AG09309 (cell line): ENCODE data around the gene STUB1.

Experiments
- DNase-seq: peaks from one replicate; pipeline ENCODE4 v3.0.0-alpha.2; 2010; ENCODE audit warnings: low read depth
- H3K4me3 ChIP-seq: 2 replicates; pipeline ENCODE4 v1.5.1; 2011; ENCODE audit warnings: mild to moderate bottlenecking, low read depth, low read length, moderate library complexity; ENCODE audit not compliant: control insufficient read depth
- TF ChIP-seq, protein P1 (sequence below): IDR thresholded peaks from 2 replicates; pipeline ENCODE4 v1.5.1; 2011; ENCODE audit warnings: mild to moderate bottlenecking, low read depth, low read length, inconsistent platforms; ENCODE audit not compliant: insufficient read depth, control insufficient read depth; ENCODE audit errors: missing control alignments

Gene STUB1

DNA sequence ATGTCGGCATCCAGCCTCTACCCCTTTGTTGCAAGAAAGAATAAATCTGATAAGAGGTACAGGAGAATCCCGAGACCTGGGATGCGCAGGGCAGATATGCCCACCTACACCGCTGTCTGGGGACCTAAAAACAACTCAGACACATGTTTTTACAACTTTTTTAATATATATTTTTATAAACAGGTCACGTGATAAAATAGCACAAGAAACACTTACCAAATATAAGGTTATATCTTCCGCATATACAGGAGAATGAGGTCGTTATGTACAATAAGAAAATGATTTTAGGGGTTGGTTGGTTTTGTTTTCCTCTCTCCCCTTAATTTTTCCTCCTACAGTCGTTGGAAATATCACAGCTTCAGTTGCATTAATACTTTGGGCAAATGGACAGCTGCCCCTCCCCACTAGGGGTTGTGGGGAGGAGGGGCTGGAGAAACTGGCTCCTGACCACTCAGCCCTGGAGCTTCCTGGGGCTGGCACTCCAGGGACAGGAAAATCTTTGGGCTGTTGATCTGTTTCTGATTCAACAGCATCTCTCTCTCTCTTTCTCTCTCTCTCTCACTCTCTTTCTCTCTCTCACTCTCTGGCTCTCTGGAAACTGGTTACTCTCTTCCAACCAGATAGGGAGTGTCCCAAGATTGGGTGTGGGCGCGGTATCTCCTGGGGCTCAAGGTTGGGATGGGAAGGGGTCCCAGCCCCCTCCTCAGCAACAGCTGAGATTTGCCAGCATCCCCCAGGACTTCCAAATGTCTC lies 12.3 kb downstream of the STUB1 start:
- TF ChIP-seq, protein P1, sequence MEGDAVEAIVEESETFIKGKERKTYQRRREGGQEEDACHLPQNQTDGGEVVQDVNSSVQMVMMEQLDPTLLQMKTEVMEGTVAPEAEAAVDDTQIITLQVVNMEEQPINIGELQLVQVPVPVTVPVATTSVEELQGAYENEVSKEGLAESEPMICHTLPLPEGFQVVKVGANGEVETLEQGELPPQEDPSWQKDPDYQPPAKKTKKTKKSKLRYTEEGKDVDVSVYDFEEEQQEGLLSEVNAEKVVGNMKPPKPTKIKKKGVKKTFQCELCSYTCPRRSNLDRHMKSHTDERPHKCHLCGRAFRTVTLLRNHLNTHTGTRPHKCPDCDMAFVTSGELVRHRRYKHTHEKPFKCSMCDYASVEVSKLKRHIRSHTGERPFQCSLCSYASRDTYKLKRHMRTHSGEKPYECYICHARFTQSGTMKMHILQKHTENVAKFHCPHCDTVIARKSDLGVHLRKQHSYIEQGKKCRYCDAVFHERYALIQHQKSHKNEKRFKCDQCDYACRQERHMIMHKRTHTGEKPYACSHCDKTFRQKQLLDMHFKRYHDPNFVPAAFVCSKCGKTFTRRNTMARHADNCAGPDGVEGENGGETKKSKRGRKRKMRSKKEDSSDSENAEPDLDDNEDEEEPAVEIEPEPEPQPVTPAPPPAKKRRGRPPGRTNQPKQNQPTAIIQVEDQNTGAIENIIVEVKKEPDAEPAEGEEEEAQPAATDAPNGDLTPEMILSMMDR: no peak
- H3K4me3 ChIP-seq: no peak overlapping the region
- no peak for DNase-seq

- DNase-seq: no peak
- TF ChIP-seq, protein P1: no peak
- H3K4me3 ChIP-seq: no peak overlapping the region
Observed at GRCh38 chr16:693364-693763, 13.2 kb downstream of the STUB1 start.

DNA sequence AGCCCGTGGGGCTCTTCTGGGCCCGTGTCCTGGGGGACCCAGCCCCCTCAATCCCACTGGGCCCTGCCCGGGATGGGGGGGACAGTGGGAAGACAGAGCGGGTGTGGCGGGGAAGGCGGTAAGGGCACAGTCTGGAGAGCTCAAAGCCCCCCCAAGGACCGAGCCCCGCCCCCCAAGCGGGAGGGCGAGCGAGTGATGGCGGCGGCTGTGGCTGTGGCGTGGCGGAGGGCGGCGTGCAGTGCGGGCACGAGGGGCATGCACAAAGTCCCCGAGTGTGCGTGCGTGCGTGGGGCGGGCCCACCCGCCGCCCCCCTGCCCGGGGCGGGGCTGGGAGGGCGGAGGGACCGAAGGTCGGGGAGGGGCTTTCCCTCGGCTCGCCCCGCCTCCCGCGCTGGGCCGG lies 13.6 kb downstream of the STUB1 start:
- TF ChIP-seq, protein P1: no peak
- no peak overlapping the region for H3K4me3 ChIP-seq
- DNase-seq: no peak

- H3K4me3 ChIP-seq: no peak overlapping the region
- TF ChIP-seq, protein P1: no peak
- DNase-seq: no peak
Observed at GRCh38 chr16:694187-694862, 14.1 kb downstream of the STUB1 start.

GRCh38 chr16:694863-695354 lies 14.7 kb downstream of the STUB1 start:
- no peak for DNase-seq
- TF ChIP-seq, protein P1: no peak
- H3K4me3 ChIP-seq: no peak overlapping the region

DNA sequence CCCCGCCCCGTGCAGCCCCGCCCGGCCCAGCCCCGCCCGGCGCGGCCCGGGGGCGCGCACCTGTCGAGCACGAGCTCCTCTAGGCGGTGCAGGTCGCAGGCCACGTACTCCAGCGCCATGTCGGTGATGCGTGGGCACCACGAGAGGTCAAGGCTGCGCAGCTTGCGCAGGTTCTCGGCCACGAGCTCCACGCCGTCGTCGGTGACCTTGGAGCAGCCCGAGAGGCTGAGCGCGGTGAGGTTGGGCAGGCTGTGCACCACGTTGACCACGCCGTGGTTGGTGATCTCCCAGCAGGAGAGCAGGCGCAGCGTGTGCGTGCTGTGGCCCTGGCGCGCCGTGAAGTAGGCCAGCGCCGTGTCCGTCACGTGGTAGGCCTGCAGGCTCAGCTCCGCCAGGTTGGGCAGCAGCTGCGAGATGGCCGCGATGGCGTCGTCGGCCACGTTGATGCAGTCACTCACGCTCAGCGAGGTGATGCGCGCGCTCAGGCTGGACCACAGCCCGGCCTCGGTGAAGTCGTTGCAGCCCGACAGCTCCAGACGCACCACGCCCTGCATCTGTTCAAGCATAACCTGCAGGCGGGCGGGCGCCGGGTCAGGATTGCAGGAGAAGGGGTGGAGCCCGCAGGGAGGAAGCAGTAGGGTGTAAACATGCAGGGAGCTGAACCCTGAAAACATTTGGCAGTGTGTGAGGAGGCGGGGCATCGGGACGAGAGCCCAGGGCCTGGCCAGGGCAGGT lies 15.3 kb downstream of the STUB1 start:
- H3K4me3 ChIP-seq: no peak overlapping the region
- no peak for DNase-seq
- TF ChIP-seq, protein P1: no peak
